ENCODE measurements around the gene CLDN1.

CLDN1 gene, protein sequence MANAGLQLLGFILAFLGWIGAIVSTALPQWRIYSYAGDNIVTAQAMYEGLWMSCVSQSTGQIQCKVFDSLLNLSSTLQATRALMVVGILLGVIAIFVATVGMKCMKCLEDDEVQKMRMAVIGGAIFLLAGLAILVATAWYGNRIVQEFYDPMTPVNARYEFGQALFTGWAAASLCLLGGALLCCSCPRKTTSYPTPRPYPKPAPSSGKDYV

GRCh38 chr3:190321789-190322603 is at the start of gene CLDN1:
Gene CLDN1, minus strand, starts transcription at chr3:190322446. Its CDS starts 240 bp downstream, at chr3:190322206.
- no peak for FAIRE-seq

DNA sequence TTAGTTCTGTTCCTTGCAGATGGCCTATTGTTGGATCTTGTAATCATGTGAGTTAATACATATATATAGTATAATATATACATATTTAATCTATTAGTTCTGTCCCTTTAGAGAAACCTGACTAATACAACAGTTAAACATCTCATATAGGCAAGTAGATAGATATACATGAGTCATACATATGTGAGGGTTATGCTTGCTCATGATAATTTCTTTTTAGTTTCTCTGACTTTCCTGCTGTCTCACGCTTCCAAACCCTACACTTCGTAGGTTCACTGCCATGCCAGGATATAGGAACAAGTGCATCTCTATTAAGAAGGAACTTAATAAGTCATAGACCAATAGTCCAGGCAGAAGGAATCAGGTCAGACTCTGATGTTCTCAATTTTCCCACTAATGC is 48.9 kb upstream of the CLDN1 start:
- FAIRE-seq (no peak), DNase-seq (ENCODE audit: insufficient read length, low spot score) (no peak)

More at GRCh38 chr3:190321789-190322603, at the start of gene CLDN1:
- peak; percentile 27 for DNase-seq (ENCODE audit: insufficient read length, low spot score)

DNA sequence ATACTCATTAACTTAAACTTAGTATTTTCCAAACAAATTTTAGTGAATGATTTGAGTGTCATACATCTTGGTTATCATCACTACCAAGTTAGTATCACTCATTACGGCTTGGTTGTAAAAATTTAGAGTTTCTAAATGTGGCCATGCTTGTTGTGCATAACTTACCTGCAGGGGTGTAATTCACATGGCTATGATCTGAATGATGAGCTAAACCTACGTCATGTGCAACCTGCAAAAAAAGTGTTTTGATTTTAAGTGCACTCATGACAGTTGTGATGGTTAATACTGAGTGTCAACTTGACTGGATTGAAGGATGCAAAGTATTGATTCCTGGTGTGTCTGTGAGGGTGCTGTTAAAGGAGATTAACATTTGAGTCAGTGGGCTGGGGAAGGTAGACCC is 48.1 kb upstream of the CLDN1 start:
- DNase-seq (ENCODE audit: insufficient read length, low spot score) (no peak), FAIRE-seq (no peak)

DNA sequence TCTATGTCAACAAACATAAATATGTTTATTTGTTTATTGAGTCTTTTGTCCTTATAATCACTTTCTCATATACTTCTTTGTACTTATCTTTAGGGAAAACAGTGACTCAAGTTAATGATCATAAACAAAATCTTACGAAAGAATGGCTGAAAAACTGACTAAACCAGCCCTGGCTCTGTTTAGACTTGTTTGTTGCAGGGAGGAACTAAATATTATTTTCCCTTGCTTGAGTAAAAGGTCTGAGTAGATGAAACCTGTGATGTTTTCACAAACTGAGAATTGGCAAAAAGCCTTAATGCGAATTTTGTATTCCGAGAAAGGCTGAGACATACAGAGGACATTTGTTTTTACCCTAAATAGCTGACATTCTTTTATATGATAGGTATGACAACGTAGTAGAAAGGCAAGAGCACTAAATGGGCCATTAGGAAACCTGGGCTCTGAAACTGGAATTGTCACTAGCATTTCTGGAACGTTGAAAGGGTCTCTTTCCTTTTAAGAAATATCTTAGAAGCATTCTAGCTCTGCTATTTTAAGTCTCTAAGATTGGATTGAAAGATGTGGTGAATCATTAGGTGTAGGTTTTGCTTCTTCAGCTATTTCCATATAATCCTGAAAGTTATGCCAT is 47.5 kb upstream of the CLDN1 start:
- FAIRE-seq, result no peak
- DNase-seq (ENCODE audit: insufficient read length, low spot score), result no peak

DNA sequence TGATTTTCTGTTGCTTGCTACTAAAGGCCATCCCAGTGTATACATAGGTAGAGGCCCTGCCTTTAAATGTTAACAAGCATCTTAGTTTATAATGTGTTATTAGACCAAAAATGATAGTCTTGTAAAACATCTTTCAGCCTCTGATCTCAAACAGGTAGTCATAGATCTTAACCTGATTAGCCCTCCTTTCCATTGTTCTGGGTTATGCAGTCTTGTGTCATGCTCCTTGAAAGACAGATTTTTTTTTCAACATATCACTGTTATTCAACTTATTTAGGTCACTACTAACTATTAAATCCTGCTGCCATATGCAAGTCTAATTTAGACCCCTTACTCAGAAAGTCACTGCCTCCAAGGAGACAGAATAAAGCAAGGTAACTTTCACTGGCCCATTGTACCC is 46.6 kb upstream of the CLDN1 start:
- FAIRE-seq, result no peak
- DNase-seq (ENCODE audit: insufficient read length, low spot score), result no peak

- no peak for FAIRE-seq
Observed at GRCh38 chr3:190366133-190366532, 43.9 kb upstream of the CLDN1 start.

DNA sequence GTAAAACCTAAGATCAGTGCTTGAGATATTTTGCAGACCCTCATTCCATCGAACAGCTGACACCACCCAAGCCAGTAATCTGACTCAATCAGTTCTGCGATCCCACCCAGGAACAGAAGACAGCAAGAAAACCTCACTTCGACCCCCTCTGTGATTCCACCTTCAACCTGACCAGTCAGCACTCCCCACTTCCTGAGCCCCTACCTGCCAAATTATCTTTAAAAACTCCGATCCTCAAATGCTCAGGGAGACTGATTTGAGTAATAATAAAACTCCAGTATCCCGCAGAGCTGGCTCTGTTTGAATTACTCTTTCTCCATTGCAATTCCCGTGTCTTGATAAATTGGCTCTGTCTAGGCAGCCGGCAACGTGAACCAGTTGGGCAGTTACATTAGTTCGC is 40.0 kb upstream of the CLDN1 start:
- FAIRE-seq, result no peak
- DNase-seq (ENCODE audit: insufficient read length, low spot score), result no peak

More at GRCh38 chr3:190366133-190366532, 43.9 kb upstream of the CLDN1 start:
- DNase-seq (ENCODE audit: insufficient read length, low spot score), result no peak

- DNase-seq (ENCODE audit: insufficient read length, low spot score) (no peak), FAIRE-seq (no peak)
Observed at GRCh38 chr3:190361791-190362190, 39.5 kb upstream of the CLDN1 start.

DNA sequence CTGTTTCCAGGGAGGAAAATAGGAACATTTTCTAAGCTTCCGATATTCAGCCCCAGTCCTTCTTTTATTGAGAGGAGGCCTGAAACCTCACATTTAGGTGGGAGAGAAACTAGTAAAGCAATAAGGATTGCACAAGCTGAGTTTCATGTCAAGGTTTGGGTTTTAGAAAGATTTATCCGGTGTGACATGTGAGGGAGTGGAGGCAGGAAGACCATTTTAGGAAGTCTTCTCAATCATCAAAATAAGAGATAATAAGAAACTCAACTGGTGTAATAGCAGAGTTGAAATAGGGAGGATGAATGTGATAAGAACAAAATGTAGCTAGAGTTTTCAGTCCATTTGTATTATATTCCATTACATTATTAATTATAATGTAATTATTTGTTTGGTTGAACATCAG is 38.0 kb upstream of the CLDN1 start:
- DNase-seq (ENCODE audit: insufficient read length, low spot score) (no peak), FAIRE-seq (no peak)

DNA sequence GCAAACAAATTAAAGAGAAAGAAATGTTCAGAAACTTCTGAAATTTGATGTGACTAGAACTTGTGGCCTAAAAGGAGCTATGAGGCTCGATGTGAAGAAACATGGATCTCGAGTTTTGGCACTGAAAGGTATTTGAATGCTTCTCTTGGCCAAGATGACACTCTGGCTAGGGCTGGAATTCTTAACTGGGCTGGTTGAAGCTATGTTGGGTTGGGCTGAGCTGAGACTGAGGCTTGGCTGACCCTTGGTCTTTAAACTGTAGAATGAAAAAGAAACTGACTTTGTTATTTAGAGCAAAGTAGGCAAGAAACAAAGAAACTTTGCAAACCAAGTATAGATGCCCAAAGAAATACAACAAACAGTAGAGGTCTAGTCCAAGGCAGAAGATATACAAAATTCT is 37.6 kb upstream of the CLDN1 start:
- no peak for FAIRE-seq
- DNase-seq (ENCODE audit: insufficient read length, low spot score), result no peak

DNA sequence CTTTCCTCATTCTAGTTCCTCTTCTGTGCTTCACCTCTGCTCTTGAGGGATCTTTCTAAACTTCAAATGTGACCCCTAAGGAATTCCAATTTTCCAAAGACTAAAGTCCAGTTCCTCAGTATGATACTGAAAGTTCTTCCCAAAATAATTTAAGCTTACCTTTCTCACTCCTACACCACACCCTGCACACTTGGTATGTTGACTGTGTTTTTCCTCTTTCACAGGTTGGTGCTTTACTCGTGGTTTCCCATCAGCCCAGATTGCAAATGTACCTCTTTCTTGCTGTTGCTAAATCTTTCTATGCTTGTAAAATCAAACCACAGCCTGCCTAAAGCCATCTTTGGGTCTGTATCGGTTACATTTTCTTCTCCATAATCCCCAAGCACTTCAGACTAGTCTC is 35.2 kb upstream of the CLDN1 start:
- DNase-seq (ENCODE audit: insufficient read length, low spot score), result no peak
- FAIRE-seq, result no peak

DNA sequence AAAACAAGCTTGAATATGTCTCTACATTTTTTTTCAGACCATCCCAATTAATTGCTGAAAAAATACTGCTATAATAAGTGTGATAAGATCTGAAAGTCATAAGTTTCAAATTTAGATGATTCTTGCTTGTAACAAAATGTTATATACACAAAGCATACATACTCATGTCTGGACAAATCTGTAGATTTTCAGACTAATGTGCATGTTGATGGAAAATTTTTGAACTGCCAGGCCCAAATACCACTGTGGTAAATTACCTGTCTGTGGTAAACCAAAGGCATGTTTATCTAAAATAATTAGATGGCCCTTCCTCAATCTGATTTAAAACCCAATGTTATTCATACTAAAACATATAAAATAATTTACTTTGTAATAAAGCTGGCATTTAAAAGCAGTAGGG is 34.0 kb upstream of the CLDN1 start:
- FAIRE-seq, result no peak
- DNase-seq (ENCODE audit: insufficient read length, low spot score), result no peak

DNA sequence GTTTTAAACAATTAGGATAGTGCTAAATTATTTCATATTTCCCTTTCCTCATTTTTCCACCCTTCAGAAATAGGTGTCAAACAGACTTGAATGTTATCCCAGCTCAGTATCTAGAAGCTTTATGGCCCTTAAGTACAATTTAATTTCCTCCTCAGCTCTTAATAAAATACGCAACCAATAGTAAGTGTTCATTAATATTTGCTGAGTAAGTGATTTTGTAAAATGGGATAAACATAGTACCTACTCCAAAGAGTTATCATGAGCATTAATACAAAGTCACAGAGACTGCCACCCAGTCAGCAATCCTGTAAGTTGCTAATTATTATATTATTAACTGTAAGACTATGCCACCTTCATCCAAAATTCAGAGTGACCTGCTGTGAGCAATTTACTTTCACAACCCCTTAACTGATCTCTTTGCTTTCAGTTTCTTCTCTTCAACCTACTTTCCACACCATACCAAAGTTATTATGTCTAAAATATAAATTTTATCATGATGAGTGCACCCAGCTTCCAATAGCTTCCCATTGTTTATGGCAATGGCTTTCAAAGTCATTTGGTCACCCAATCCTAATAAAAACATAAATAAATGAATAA is 30.7 kb upstream of the CLDN1 start:
- no peak for FAIRE-seq
- DNase-seq (ENCODE audit: insufficient read length, low spot score), result no peak

- FAIRE-seq (no peak), DNase-seq (ENCODE audit: insufficient read length, low spot score) (no peak)
Observed at GRCh38 chr3:190346541-190346940, 24.3 kb upstream of the CLDN1 start.

DNA sequence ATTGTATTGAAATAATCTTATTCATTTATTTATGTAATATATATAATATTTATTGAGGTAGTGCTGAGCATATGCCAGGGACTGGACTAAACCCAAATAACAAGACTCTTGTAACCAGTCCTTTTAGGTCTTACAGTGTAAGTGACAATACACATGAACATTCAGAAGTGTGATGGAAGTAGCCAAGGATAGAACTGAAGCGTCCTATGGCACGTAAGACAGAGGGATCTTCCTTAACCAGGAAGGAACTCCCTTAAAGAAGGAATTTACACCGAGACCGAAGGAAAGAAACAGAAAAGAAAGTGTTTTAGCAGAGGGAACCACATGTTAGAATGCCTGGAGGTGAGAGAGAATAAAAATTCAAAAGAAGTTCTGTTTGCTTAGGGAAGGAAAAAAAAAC is 23.6 kb upstream of the CLDN1 start:
- FAIRE-seq, result no peak

GRCh38 chr3:190345027-190345821 is 23.0 kb upstream of the CLDN1 start:
- FAIRE-seq, result no peak
- no peak for DNase-seq (ENCODE audit: insufficient read length, low spot score)

More for the DNA sequence above, 23.6 kb upstream of the CLDN1 start:
- no peak for DNase-seq (ENCODE audit: insufficient read length, low spot score)

DNA sequence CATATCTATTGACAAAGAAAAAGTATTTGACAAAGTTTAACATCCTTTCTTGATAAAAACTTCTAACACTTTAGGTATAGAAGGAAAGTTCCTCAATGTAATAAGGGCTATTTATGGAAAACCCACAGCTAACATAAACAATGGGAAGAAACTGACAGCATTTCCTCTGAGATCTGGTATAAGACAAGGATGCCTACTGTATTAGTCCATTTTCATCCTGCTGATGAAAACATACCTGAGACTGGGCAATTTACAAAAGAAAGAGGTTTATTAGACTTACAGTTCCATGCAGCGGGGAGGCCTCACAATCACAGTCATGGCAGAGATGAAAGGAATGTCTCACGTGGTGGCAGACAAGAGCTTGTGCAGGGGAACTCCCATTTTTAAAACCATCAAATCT is 17.8 kb upstream of the CLDN1 start:
- FAIRE-seq (no peak), DNase-seq (ENCODE audit: insufficient read length, low spot score) (no peak)

- FAIRE-seq, result no peak
Observed at GRCh38 chr3:190339130-190339529, 16.9 kb upstream of the CLDN1 start.

GRCh38 chr3:190338717-190339116 is 16.5 kb upstream of the CLDN1 start:
- no peak for FAIRE-seq
- DNase-seq (ENCODE audit: insufficient read length, low spot score), result no peak

More at GRCh38 chr3:190339130-190339529, 16.9 kb upstream of the CLDN1 start:
- no peak for DNase-seq (ENCODE audit: insufficient read length, low spot score)

GRCh38 chr3:190337301-190337700 is 15.1 kb upstream of the CLDN1 start:
- FAIRE-seq (no peak), DNase-seq (ENCODE audit: insufficient read length, low spot score) (no peak)
